Choroid plexus epithelial cell (primary cell): Measurements from ENCODE around the gene TMC6.
"Not testable (repeated sequence)": the region's sequence is repeated elsewhere in the genome, so short reads cannot be mapped to it uniquely, and the experiment has no call there.

Source experiments
- DNase-seq: peaks from one replicate; pipeline ENCODE4 v3.0.0-alpha.2; 2010; ENCODE audit warnings: low read depth
- H3K4me3 ChIP-seq: 2 replicates; pipeline ENCODE4 v1.5.1; 2011; ENCODE audit warnings: low read depth, mild to moderate bottlenecking, control low read depth, low read length, moderate library complexity
- TF ChIP-seq, protein P1 (sequence below): conservative IDR thresholded peaks from 2 replicates; pipeline ENCODE4 v1.5.1; 2011; ENCODE audit warnings: low read depth, mild to moderate bottlenecking, control low read depth, inconsistent platforms, low read length, moderate library complexity

Gene TMC6

DNA sequence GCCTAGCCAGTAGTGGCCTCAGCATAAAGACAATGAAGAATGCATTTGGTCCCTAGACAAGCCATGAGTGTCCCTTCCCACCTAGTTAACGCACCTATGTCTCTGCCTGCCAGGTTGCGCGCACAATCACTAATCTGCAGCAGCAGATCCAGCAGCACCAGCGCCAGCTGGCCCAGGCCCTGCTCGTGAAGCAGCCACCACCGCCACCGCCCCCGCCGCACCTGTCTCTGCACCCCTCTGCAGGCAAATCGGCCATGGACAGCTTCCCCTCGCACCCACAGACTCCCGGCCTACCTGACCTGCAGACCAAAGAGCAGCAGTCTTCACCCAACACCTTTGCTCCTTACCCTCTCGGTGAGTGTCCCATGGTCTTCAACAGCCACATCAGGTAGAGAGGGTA is 41.8 kb downstream of the TMC6 start:
- no peak overlapping the region for H3K4me3 ChIP-seq
- DNase-seq = no peak
- TF ChIP-seq, protein P1, sequence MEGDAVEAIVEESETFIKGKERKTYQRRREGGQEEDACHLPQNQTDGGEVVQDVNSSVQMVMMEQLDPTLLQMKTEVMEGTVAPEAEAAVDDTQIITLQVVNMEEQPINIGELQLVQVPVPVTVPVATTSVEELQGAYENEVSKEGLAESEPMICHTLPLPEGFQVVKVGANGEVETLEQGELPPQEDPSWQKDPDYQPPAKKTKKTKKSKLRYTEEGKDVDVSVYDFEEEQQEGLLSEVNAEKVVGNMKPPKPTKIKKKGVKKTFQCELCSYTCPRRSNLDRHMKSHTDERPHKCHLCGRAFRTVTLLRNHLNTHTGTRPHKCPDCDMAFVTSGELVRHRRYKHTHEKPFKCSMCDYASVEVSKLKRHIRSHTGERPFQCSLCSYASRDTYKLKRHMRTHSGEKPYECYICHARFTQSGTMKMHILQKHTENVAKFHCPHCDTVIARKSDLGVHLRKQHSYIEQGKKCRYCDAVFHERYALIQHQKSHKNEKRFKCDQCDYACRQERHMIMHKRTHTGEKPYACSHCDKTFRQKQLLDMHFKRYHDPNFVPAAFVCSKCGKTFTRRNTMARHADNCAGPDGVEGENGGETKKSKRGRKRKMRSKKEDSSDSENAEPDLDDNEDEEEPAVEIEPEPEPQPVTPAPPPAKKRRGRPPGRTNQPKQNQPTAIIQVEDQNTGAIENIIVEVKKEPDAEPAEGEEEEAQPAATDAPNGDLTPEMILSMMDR = no peak

DNA sequence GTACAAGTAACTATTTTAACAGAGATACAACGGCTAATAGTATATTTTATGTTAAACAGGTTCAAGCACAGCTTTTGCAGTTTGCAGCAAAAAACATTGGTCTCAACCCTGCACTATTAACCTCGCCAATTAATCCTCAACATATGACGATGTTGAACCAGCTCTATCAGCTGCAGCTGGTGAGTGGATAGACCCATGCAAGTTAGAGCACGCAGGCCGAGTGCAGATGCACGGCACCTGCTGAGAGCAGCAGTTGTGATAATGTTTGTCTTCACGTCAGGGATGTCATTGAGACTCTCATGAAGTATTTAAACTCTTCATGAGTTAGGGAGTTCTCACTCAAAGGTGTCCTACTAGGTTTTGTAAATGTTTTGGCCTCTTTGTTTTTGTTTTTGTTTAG is 45.6 kb downstream of the TMC6 start:
- no peak overlapping the region for H3K4me3 ChIP-seq
- TF ChIP-seq, protein P1 = no peak
- no peak for DNase-seq

DNA sequence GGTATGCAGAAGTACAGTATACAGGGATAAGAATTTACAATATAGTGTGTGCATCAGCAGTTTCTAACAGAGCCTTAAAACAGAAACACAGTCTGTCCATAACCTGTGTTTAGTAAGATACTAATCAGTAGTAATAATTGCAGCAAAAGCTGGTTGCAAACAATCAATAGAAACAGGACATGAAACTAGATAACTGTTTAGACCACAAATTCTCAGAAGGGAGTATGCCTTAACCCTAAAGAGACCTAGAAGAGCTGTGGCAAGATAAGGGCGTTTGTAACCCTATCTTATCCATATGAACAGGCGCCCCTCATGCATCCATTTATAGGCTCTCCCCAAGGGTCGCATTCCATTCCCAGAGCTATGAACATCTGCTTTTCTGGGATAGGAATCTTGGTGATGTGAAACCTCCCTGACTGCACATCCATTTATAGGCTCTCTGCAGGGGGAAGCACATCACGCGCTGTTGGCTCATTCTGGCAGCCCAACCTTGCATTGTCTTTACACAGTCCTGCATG is 46.1 kb downstream of the TMC6 start:
- DNase-seq = peak; percentile 13
- H3K4me3 ChIP-seq = not testable (repeated sequence)

DNA sequence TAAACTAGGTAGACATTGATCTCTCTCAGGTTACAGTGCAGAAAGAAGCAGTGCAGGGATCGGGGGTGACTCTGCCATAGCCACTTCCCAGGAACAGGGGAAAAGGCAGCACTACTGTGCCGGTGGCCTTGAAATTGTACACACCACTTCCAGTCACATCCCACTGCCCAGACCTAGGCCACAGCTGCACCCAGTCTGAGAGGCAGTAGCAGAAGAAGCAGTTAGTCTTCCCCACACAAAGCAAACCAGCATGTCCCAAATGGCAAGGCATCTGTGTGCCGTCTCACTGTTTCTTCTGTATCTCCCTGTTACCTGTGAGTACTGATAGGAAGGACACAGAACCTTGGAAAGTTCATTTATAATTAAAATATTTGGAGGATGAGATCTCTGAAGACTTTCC is 47.0 kb downstream of the TMC6 start:
- DNase-seq = no peak
- TF ChIP-seq, protein P1 = no peak
- no peak overlapping the region for H3K4me3 ChIP-seq

DNA sequence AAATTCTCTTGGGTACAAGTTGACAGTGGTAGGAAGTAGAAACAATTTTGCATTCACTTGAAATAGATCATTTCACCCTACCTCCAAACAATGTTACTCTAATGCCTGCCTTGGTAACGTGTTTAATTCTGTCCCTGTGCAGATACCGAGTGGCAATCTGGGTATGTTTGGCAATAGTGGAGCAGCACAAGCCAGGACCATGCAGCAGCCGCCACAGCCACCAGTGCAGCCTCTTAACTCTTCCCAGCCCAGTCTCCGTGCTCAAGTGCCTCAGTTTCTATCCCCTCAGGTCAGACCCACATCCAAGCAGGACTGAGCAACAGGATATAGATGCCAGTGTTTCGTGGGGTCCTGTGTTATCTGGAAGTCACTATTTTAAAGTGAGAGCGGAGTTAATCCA is 49.3 kb downstream of the TMC6 start:
- DNase-seq = no peak
- no peak overlapping the region for H3K4me3 ChIP-seq
- TF ChIP-seq, protein P1 = no peak

DNA sequence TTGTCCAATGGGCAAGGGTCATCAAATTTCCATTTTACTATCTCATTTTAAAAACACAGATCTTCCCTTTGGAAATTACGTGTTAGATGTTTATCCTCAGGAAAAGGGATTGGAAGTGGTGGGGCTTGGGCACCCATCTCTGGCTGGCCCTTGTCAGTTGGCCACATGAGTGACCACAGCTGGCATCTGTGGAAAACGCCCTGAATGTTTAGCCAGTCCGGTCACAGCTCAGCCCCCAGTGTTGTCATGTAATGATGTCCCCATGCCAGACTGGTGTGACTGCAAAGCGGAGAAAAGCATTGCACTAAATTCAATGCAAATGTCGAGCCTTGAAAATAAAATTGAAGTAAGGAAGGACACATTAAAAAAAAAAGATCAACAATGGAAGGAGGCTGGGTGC is 53.0 kb downstream of the TMC6 start:
- no peak overlapping the region for H3K4me3 ChIP-seq
- TF ChIP-seq, protein P1 = no peak
- no peak for DNase-seq

DNA sequence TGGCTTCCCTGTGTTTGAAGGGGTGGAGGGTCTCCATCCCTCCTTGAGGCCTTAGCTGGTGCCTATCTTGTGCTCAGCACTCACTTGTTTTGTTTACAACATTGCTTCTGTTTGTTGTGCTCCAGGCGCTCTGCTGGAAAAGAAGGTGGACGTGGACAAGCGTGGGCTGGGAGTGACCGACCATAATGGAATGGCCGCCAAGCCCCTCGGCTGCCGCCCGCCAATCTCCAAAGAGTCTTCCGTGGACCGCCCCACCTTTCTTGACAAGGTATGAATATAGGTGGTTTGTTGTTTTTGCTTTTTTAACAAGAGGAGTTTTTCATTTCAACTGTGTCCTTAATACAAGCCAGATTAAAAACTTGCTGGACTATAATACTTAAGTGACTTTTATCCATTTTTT is 53.5 kb downstream of the TMC6 start:
- TF ChIP-seq, protein P1 = no peak
- DNase-seq = no peak
- no peak overlapping the region for H3K4me3 ChIP-seq

DNA sequence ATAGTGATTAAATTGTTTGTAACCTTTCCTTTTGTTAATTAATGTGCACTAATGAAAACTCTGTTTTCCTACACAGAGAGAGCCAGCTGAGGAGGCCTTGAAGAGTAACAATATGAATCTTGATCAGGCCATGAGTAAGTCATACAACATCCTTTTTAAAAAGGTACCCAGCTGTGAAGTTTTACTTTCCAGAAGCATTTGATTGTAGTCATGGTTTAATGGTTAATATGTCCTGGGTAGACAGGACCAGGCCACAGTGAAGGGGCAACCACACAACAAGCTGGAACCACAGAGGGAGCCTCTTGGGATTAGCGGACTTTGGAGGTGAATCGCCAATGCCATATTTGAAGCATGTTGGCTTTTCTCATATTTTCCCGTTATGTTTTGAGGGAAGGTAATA is 55.6 kb downstream of the TMC6 start:
- no peak overlapping the region for H3K4me3 ChIP-seq
- DNase-seq = no peak
- TF ChIP-seq, protein P1 = no peak
